ENCODE results near the gene AMD1. TPM values are rescaled to one million over a fixed set of nuclear protein-coding genes. Genes with fewer than 3 reads are reported as not detected.

The AMD1 gene
- total and polyA plus RNA-seq, 2 of the 8 experiments (the other 6 are each of a cell fraction or from before 2014, with no cell fraction given): 60.9 to 177 TPM

GRCh38 chr6:110880651-110881050, 6.1 kb downstream of the AMD1 start:
- Histone ChIP-seq H3K9me3 (ENCODE audit: insufficient read depth in 2 of 2, low read depth in 1 of 2, low read length in 1 of 2) (no peaks in the 10 kb centered on the region), H2BK5ac (ENCODE audit: low read depth, low read length) (no peak overlapping the region), H3K36me3 (ENCODE audit: control insufficient read depth in 2 of 4, insufficient read depth in 4 of 4, low read length in 3 of 4) (no peaks in the 10 kb centered on the region), H3K4me1 (replicated peaks in 1 of 4; ENCODE audit: control insufficient read depth in 3 of 4, insufficient read depth in 4 of 4, low read length in 3 of 4) (peaks cover 1 to 9% (median 5%) of the 10 kb centered on the region in 4 experiments; a peak in 6 of 7 replicates), H3K4me3 (ENCODE audit: extremely low read depth in 1 of 4, insufficient read depth in 2 of 4, low read depth in 3 of 4, low read length in 4 of 4) (no peak overlapping the region), H3K9ac (replicated peaks in 1 of 4; ENCODE audit: extremely low read depth in 1 of 4, low read depth in 3 of 4, low read length in 3 of 4) (no peak overlapping the region), H3K27ac (ENCODE audit: low read depth, low read length) (no peak overlapping the region), H2BK15ac (ENCODE audit: low read length) (no peak overlapping the region), H3K4ac (replicated peaks; ENCODE audit: insufficient read length, low read depth, low read length) (no peak overlapping the region), H4K91ac (replicated peaks; ENCODE audit: insufficient read length, low read length) (no peak overlapping the region), H3K4me2 (ENCODE audit: insufficient read depth in 1 of 2, low read depth in 2 of 2, low read length in 2 of 2) (peak overlapping the region in 1 of 2 experiments; percentile 7; a peak in 2 of 4 replicates), H3K18ac (ENCODE audit: extremely low read depth, low read length) (no peak overlapping the region), H2AFZ (ENCODE audit: low read length) (no peak overlapping the region), H3K14ac (ENCODE audit: insufficient read length) (no peak overlapping the region), H3K56ac (replicated peaks; ENCODE audit: insufficient read length, low read depth, low read length) (no peak overlapping the region), H3K23me2 (ENCODE audit: low read depth, low read length) (peaks cover 11% of the 10 kb centered on the region), H4K20me1 (replicated peaks in 1 of 2; ENCODE audit: control insufficient read depth in 1 of 2, insufficient read depth in 2 of 2, low read length in 2 of 2) (peaks cover 47 to 61% of the 10 kb centered on the region in 2 experiments), H3K23ac (ENCODE audit: insufficient read length) (no peak overlapping the region), H4K8ac (ENCODE audit: extremely low read depth, insufficient read depth, low read length) (no peak overlapping the region), H3K79me2 (ENCODE audit: control insufficient read depth in 1 of 2, insufficient read depth in 2 of 2, low read length in 2 of 2) (peaks cover 95 to 100% of the 10 kb centered on the region in 2 experiments), H2BK120ac (replicated peaks; ENCODE audit: low read depth, low read length) (no peak overlapping the region), H2AK5ac (ENCODE audit: low read depth, low read length) (no peak overlapping the region), H3K79me1 (ENCODE audit: low read depth, low read length) (no peaks in the 10 kb centered on the region; the same call in 1 of the 2 replicates), H3K27me3 (replicated peaks in 1 of 4; ENCODE audit: control insufficient read depth in 3 of 4, extremely low read depth in 1 of 4, insufficient read depth in 3 of 4, low read length in 3 of 4) (no peaks in the 10 kb centered on the region), H2BK12ac (ENCODE audit: low read depth, low read length) (no peak overlapping the region), H4K5ac (ENCODE audit: insufficient read length, low read depth, low read length) (no peak overlapping the region), H2BK20ac (ENCODE audit: low read length) (no peak overlapping the region)
- 89% methylated on average over 9 of the region's 9 CpGs; no CpG with 5 or more reads in 1 of the 2 experiments for WGBS, 2 experiments (ENCODE audit: extremely low coverage in 1 of 2, insufficient coverage in 1 of 2, insufficient read length in 1 of 2, insufficient replicate concordance in 2 of 2, low coverage in 1 of 2, low lambda C conversion rate in 2 of 2, missing lambda C conversion rate in 1 of 2)
- CTCF ChIA-PET (ENCODE audit: partially characterized antibody): interaction anchor here (2.9 kb wide), 1 partner anchor 11 kb away, joined by 19 read pairs; no protein-coding TSS in a partner anchor
- DNase-seq (ENCODE audit: low read depth in 1 of 2, low spot score in 2 of 2) (no peak), FAIRE-seq (no peak)
- POLR2A ChIA-PET (ENCODE audit: partially characterized antibody): interaction anchor here (3.3 to 8.7 kb wide), 3 partner anchors 14 to 67 kb away, joined by 18 to 344 read pairs (median 81); partner anchors contain the start of gene CDK19
- TF ChIP-seq POLR2AphosphoS5 (IDR thresholded peaks at IDR 0.05; ENCODE audit: low read depth, low read length) (no peak), ATF3 (IDR thresholded peaks at IDR 0.05; ENCODE audit: insufficient read depth, low read depth, low read length) (no peak), TEAD4 (IDR thresholded peaks at IDR 0.05; ENCODE audit: low read depth, low read length) (no peak), CREB1 (IDR thresholded peaks at IDR 0.05) (no peak)

All from H1 (cell line).